Nephron progenitor cell (in vitro differentiated cells): ENCODE data around the gene RASGRP3.

ENCODE experiments used
- DNase-seq: peaks from one replicate; pipeline ENCODE4 v3.0.0; 2021
- H3K27ac Mint-ChIP-seq: 2 replicates; pipeline ENCODE4 v1.8.0; 2021; ENCODE audit warnings: mild to moderate bottlenecking, moderate library complexity, mixed read lengths
- H3K27me3 Mint-ChIP-seq: 2 replicates; pipeline ENCODE4 v1.8.0; 2021; ENCODE audit warnings: mild to moderate bottlenecking, low read depth, mixed read lengths; ENCODE audit not compliant: poor library complexity
- H3K36me3 Mint-ChIP-seq: 2 replicates; pipeline ENCODE4 v1.8.0; 2021; ENCODE audit warnings: low read depth, mixed read lengths
- H3K4me1 Mint-ChIP-seq: 2 replicates; pipeline ENCODE4 v1.8.0; 2021; ENCODE audit warnings: mixed read lengths
- H3K4me3 Mint-ChIP-seq: 2 replicates; pipeline ENCODE4 v1.8.0; 2021; ENCODE audit warnings: mild to moderate bottlenecking, moderate library complexity, mixed read lengths
- H3K9me3 Mint-ChIP-seq: 2 replicates; pipeline ENCODE4 v1.8.0; 2021; ENCODE audit warnings: mild to moderate bottlenecking, moderate library complexity, mixed read lengths
- TF ChIP-seq, protein P1 (sequence below): fragments of 200-600 bp; sonication (generic); IDR thresholded peaks from 2 replicates; pipeline ENCODE4 v1.5.0; 2021; ENCODE audit warnings: antibody characterized with exemption

RASGRP3 gene

DNA sequence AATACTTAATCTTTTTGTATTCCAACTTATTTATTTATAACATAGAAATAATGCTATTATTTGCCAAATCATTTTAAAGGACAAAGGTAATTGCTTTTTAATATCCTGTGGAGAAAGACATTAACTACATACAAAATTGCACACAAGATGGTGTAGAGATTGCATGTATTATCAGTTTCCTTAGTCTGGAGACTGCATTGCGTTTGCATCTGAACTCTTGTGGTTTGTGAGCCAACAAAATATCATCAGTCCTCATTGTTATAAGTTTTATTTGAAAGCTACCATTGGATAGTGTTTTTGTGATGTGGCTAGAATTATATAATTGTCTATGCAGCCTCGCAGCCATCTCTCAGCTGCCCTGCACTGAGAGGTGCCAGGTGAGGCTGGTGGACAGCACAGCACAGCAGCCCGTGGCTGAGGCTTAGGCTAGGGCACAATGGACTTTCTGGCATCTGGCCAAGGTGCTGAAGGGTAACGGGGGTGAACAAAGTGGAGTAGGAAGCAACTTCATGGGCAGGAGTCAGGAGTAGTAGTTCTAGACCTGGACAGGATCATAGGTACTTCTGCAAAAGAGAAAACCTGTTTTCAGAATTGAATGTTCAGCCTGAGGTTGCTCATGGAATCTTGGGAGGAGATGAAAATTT, 15.1 kb downstream of the RASGRP3 start:
- TF ChIP-seq, protein P1, sequence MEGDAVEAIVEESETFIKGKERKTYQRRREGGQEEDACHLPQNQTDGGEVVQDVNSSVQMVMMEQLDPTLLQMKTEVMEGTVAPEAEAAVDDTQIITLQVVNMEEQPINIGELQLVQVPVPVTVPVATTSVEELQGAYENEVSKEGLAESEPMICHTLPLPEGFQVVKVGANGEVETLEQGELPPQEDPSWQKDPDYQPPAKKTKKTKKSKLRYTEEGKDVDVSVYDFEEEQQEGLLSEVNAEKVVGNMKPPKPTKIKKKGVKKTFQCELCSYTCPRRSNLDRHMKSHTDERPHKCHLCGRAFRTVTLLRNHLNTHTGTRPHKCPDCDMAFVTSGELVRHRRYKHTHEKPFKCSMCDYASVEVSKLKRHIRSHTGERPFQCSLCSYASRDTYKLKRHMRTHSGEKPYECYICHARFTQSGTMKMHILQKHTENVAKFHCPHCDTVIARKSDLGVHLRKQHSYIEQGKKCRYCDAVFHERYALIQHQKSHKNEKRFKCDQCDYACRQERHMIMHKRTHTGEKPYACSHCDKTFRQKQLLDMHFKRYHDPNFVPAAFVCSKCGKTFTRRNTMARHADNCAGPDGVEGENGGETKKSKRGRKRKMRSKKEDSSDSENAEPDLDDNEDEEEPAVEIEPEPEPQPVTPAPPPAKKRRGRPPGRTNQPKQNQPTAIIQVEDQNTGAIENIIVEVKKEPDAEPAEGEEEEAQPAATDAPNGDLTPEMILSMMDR = no peak
- no peak overlapping the region for H3K27ac Mint-ChIP-seq
- H3K36me3 Mint-ChIP-seq = peaks cover 13% of the 10 kb centered on the region
- peak; percentile 32 for DNase-seq
- no peak overlapping the region for H3K4me3 Mint-ChIP-seq
- H3K27me3 Mint-ChIP-seq = no peaks in the 10 kb centered on the region
- H3K9me3 Mint-ChIP-seq = peaks cover 12% of the 10 kb centered on the region
- peaks cover 17% of the 10 kb centered on the region for H3K4me1 Mint-ChIP-seq

DNA sequence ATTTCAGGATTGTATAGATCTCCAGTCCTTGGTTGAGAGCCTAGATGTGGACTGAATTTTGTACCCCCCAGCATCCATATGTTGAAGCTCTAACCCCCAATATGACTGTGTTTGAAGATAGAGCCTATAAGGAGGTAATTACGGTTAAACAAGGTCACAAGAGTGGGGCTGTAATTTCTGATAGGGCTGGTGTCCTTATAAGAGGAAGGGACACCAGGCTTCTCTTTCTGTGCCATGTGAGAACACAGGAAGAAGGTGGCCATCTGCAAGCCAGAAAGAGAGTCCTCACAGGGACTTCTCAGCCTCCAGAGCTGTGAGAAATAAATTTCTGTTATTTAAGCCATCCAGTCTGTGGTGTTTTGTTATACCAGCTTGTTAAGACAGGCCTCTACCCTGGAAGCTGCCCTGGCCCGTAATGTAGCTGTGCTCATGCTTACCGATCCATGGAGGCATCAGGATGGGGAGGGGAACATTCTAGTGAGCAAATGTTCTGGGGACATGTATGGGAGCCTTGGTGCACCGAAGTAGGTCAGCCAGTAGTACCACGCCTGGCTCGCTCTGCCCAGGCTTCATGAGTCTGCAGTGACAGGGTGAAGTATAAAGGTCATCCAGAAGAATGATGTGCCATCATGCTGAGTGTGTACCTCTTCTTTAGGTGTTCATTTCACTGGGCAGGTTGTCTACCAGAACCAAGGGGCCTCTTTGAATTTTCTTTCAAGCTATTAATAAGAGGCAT, 16.1 kb downstream of the RASGRP3 start:
- no peak overlapping the region for H3K27ac Mint-ChIP-seq
- DNase-seq = no peak
- H3K27me3 Mint-ChIP-seq = no peaks in the 10 kb centered on the region
- TF ChIP-seq, protein P1 = no peak
- peaks cover 3% of the 10 kb centered on the region for H3K36me3 Mint-ChIP-seq
- peaks cover 2% of the 10 kb centered on the region for H3K9me3 Mint-ChIP-seq
- no peak overlapping the region for H3K4me3 Mint-ChIP-seq
- H3K4me1 Mint-ChIP-seq = peaks cover 20% of the 10 kb centered on the region

DNA sequence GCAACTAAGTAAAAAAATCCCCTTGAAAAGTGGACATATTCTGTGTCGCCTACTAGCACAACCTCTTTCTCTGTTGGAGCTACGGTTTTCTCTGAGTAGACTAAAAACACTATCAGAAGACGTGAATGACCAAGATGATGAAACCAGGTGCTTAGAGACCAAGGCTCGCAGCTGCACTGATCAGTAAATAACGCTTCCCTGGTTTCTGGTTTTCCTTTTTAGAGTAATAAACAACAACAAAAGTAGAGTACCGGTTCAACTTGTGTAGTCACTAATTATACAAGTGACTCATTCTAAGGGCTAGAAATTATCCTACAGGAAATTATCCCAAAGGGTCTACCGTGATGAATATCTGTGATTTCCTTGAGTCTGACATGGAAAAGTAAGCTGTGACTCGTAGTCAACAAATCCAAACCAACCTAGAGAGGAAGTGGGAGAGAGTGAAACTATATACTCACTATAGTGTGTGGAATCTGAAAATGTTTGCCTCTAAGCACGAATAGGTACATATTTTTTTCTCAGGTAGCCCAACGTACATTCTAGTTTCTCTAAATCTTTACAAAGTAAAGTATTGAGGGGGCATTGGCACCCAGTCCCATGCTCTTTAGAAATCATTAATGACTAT, 17.8 kb downstream of the RASGRP3 start:
- no peaks in the 10 kb centered on the region for H3K36me3 Mint-ChIP-seq

DNA sequence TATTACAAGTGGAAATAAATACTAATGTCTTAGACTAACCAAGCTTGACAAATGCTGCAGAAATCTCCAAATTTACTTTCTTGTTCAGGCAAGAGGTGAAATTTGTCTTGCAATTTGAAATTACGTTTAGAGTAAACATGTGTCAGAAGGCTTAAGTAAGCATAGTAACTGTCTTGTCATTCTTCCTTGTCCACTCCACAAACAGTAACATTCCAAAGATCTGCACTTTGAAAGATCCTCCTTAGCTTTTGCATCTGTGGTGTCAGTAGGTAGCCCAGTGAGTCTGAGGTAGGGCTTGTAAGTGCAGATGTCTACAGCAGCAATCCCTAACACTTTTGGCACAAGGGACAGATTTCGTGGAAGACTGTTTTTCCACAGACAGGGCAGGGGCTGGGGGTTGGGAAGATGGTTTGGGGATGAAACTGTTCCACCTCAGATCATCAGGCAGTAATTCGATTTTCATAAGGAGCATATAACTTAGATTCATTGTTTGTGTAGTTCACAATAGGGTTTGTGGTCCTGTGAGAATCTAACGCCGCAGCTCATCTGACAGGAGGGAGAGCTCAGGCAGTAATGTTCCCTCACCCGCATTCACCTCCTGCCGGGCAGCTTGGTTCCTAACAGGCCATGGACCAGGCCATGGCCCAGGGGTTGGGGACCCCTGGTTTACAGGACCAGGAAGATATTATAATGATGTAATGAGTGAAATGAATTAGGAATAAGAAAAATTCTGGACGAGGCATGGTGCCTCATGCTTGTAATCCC, 18.6 kb downstream of the RASGRP3 start:
- H3K36me3 Mint-ChIP-seq = no peaks in the 10 kb centered on the region
- H3K4me1 Mint-ChIP-seq = peaks cover 30% of the 10 kb centered on the region
- H3K4me3 Mint-ChIP-seq = no peak overlapping the region
- H3K27me3 Mint-ChIP-seq = no peaks in the 10 kb centered on the region
- TF ChIP-seq, protein P1 = no peak
- DNase-seq = no peak
- peaks cover 1% of the 10 kb centered on the region for H3K9me3 Mint-ChIP-seq
- no peak overlapping the region for H3K27ac Mint-ChIP-seq

More for the DNA sequence above, 17.8 kb downstream of the RASGRP3 start:
- H3K9me3 Mint-ChIP-seq = no peaks in the 10 kb centered on the region
- H3K27me3 Mint-ChIP-seq = no peaks in the 10 kb centered on the region
- H3K4me1 Mint-ChIP-seq = peaks cover 30% of the 10 kb centered on the region
- DNase-seq = no peak
- TF ChIP-seq, protein P1 = no peak
- no peak overlapping the region for H3K4me3 Mint-ChIP-seq
- H3K27ac Mint-ChIP-seq = no peak overlapping the region

DNA sequence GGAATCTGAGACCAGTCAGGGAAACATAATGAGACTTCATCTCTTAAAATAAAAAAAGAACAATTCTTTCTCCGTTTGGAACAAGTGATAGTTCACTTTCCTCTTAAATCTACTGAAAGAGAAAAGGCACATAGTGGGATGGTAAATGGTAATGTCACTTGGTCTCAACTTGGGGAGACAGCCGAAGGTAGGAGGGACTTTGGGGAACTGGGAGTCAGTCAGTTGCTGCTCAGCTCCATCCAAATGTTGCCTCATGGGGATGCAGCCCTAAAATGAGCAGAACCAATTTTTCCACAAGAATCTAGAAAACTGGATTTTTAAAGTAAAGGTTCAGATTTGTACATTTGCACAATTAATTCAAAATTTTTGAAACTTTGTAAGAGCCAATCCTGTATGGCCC, 19.2 kb downstream of the RASGRP3 start:
- Mint-ChIP-seq H3K4me1 (peaks cover 30% of the 10 kb centered on the region), H3K9me3 (peaks cover 5% of the 10 kb centered on the region), H3K27me3 (peaks cover 2% of the 10 kb centered on the region), H3K36me3 (no peaks in the 10 kb centered on the region), H3K4me3 (no peak overlapping the region), H3K27ac (no peak overlapping the region)
- TF ChIP-seq, protein P1 = no peak
- DNase-seq = no peak
